GM10266 (cell line): ENCODE results near the gene SLX4IP.

ENCODE experiments used
- DNase-seq: peaks from one replicate; pipeline ENCODE4 v3.0.0; 2012; ENCODE audit errors: extremely low spot score
- TF ChIP-seq, protein P1 (sequence below): IDR thresholded peaks from 2 replicates; pipeline ENCODE4 v1.5.1; 2012; ENCODE audit warnings: mild to moderate bottlenecking, low read depth; ENCODE audit not compliant: control insufficient read depth, insufficient read depth; ENCODE audit errors: missing control alignments

Gene SLX4IP

DNA sequence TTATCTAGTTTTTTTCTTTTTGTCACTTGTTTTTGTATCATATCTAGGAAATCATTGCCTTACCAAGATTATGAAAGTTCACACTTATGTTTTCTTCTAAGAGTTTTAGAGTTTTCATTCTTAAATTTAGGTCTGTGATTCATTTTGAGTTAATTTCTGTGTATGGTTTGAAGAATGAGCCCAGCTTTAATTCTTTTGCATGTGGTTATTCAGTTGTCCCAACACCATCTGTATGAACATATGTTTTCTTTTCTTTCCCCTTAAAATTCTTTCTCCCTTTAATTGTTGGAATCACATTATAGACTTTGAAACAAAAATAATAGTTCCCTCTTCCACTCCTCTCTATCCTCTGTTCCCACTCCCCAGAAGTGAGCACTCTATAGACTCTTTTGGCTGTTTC, 85.4 kb downstream of the SLX4IP start:
- no peak for DNase-seq
- TF ChIP-seq, protein P1, sequence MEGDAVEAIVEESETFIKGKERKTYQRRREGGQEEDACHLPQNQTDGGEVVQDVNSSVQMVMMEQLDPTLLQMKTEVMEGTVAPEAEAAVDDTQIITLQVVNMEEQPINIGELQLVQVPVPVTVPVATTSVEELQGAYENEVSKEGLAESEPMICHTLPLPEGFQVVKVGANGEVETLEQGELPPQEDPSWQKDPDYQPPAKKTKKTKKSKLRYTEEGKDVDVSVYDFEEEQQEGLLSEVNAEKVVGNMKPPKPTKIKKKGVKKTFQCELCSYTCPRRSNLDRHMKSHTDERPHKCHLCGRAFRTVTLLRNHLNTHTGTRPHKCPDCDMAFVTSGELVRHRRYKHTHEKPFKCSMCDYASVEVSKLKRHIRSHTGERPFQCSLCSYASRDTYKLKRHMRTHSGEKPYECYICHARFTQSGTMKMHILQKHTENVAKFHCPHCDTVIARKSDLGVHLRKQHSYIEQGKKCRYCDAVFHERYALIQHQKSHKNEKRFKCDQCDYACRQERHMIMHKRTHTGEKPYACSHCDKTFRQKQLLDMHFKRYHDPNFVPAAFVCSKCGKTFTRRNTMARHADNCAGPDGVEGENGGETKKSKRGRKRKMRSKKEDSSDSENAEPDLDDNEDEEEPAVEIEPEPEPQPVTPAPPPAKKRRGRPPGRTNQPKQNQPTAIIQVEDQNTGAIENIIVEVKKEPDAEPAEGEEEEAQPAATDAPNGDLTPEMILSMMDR: no peak

DNA sequence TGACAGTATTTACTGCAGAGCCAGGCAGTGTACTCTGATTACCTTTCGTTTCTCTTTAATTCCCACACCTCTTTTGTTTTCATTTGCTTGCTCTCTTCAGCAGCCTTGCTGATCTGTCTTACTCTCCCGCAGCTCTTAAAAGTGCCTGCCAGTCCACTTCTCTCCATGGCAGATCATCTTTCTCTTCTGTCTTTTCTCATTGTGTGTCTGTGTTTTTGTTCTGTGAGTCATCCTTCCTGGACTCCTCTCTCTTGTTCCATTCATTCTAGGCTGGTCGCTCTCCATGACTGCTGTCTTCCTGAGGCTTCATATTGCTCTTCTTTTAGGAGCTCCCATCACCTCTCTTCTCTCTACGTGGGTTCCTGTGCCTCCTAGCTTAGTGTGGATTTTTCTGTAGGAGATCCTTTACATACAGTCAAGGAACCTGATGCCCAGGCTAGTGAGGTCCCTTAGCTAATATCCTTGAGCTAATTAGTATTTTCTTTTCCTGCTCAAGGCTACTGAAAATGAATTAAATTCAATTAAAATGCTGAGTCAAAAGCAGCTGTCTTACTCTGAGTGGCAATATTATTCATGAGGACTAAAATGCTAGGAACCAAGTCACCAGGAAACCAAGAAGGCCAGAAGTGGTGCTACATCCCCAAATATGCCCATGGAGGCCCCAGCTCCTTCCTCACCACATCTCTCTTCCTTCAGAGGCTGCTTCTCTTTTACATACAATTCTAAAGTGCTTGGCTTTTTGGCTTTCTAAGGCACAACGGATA, 86.1 kb downstream of the SLX4IP start:
- TF ChIP-seq, protein P1: no peak
- DNase-seq: no peak

DNA sequence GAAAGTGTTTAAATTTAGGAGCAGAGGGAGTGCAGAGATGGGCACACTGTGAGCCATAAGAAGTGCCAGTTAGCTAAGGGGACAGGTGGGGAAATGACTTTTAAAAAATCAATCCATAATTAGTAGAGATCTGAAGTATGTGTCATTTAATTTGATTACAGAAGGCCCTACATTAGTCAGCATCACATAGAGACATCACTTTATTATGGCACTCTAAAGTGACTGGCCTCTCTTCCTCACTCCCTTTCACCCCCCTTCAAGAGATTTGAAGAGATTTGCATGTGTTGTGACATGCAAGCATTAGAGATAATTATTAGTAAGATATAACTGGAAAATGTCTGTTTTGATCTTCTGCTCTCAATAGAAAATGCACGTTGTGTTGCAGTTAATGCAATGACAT, 86.7 kb downstream of the SLX4IP start:
- TF ChIP-seq, protein P1: no peak
- no peak for DNase-seq

DNA sequence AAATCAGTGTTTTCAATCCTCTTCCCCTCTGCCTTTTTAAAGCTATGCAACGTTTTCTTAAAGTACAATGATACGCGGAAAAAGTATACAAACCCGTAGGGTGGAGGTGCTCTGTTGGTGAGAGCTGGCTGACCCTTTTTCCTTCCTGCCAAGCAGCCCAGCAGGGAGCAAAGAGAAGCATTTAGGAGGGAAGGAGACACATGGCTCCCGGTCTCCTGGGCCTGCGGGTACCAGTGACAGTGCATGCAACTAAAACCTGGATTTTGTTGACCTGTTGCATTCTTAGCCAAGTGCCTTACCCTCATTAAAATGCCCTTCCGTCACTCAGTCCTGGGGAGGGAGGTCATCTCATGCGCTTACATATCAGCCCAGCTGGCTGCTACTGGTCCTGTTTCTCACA, 87.2 kb downstream of the SLX4IP start:
- TF ChIP-seq, protein P1: no peak
- DNase-seq: no peak

DNA sequence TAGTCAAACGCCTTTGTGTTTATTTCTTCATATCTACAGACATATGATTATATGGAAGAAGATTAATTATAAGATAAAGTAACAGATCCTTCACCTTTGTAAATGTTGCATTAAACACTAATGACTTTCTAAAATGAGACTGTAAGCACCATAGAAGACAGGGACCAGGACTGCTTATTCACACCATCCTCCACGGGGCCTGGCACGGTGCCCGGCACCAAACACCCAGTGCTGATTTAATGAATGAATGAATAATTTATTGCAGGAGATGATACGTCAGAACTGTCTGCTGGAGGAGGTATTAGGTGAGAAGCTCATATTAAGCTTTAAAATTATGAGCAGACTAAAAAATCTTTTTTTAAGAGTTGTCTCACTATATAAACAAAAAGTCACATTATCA, 88.3 kb downstream of the SLX4IP start:
- DNase-seq: no peak
- TF ChIP-seq, protein P1: no peak

DNA sequence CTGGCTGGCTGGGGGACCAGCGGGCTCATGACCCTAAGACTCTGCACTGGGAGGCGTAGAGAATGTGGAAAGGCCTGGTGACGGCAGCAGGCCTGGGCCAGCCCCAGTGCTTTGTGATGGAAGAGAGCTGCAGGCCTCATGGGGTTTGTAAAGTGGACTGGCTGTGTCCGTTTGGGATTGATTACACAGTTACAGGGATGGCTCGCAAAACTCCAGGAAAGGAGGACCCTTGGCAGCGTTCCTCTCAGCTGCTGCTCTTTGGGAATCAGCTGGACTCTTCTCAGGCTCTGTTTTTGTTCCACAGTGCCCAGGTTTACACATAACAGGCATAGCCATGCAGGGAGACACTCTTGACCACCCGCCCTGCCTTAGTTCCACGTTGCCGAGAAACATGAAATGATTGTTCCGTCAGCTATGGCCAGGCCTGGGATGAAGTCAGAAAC, 89.0 kb downstream of the SLX4IP start:
- no peak for DNase-seq
- TF ChIP-seq, protein P1: no peak

DNA sequence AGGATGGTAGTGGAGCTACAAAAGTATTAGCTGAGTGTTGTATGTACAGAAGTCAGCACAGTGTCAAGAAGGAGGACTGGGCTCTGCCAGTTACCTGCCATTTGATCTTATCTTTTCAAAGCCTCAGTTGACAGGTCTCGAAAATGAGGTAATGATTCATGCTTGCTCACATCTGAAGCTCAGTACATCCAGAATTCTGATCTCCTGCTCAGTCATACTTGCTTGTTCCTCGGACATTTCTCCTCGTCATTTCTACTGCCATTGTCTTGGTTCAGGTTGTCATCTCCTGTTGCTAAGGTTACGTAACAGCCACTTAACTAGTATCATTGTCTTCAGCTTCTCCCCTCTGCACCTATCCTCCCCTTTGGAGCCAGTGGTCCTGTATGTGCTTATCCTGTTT, 89.5 kb downstream of the SLX4IP start:
- DNase-seq: no peak
- TF ChIP-seq, protein P1: no peak
